ENCODE results near the gene SLC27A3.

SLC27A3 gene

DNA sequence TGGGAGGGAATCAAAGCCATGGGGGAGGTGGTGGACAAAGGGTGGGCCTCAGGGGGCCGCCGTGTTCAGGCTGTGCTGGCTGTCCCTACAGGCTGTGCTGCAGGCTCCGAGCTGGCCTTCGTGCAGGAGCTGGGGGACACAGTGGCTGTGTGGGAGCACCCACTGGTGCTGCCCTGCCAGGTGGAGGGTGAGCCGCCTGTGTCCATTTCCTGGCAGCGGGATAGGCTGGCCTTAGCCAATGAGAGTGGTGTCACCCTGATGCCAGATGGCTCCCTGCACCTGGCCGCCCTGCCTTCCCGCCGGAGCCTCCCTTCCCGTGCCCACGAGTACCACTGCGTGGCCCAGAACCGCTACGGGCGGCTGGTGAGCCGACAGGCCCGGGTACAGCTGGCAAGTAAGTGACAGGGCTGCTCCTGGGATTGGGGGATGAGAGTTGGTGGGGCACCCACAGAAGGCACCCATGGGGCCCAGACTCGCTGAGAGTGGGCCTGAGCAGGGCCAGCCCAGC lies 20.2 kb downstream of the SLC27A3 start:
- TF ChIP-seq, protein P1, sequence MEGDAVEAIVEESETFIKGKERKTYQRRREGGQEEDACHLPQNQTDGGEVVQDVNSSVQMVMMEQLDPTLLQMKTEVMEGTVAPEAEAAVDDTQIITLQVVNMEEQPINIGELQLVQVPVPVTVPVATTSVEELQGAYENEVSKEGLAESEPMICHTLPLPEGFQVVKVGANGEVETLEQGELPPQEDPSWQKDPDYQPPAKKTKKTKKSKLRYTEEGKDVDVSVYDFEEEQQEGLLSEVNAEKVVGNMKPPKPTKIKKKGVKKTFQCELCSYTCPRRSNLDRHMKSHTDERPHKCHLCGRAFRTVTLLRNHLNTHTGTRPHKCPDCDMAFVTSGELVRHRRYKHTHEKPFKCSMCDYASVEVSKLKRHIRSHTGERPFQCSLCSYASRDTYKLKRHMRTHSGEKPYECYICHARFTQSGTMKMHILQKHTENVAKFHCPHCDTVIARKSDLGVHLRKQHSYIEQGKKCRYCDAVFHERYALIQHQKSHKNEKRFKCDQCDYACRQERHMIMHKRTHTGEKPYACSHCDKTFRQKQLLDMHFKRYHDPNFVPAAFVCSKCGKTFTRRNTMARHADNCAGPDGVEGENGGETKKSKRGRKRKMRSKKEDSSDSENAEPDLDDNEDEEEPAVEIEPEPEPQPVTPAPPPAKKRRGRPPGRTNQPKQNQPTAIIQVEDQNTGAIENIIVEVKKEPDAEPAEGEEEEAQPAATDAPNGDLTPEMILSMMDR (IDR thresholded peaks at IDR 0.05; ENCODE audit: extremely low read depth, insufficient read depth, missing control alignments), result no peak
- in situ Hi-C loops (cut with MboI; ENCODE audit: low pct_unique_long_range_greater_than_20kb, low sequenced_read_pairs, unreplicated experiment), result loop anchor here (5.0 kb wide), 1 partner anchor 187 kb away; no protein-coding TSS in a partner anchor
- no peak for DNase-seq (ENCODE audit: low spot score)

DNA sequence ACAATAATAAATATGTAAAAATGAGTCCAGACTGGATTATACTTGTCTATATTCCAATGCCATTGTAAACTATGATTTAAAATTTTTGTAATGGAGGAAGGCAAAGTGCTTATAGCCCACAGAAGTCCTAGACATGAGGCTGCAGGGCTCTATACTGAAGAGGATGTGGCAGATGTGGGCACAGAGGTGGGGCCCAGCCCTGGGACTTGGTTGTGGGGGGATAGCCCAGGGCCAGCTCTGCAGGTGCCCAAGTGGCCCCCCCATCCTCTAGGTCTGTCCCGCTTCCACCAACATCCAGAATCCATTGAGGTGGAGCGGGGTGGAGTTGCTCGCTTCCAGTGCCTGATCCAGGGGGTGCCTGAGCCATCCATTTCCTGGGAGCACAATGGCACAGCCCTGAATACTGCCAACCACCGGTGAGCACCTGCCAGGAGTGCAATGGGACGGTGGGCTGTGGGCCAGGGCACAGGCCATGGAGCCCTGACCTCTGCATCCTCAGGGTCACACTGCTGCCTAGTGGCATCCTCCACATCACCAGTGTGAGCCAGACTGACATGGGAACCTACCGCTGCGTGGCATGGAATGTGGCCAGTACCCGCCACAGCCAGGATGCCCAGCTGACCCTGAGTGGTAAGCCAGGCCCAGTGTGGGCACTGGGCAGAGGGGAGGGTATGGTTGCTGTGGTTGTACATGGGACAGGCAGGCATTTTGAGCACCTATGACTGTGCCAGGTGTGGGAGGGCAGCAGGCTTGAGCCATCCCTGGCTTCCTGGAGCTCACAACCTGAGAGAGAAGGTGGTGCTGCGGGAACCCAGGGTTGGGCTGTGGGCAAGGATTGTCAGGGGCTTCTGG lies 21.0 kb downstream of the SLC27A3 start:
- in situ Hi-C loops (cut with MboI; ENCODE audit: low pct_unique_long_range_greater_than_20kb, low sequenced_read_pairs, unreplicated experiment), result loop anchor here (5.0 kb wide), 1 partner anchor 186 kb away; no protein-coding TSS in a partner anchor
- no peak for DNase-seq (ENCODE audit: low spot score)
- TF ChIP-seq, protein P1 (IDR thresholded peaks at IDR 0.05; ENCODE audit: extremely low read depth, insufficient read depth, missing control alignments), result no peak

DNA sequence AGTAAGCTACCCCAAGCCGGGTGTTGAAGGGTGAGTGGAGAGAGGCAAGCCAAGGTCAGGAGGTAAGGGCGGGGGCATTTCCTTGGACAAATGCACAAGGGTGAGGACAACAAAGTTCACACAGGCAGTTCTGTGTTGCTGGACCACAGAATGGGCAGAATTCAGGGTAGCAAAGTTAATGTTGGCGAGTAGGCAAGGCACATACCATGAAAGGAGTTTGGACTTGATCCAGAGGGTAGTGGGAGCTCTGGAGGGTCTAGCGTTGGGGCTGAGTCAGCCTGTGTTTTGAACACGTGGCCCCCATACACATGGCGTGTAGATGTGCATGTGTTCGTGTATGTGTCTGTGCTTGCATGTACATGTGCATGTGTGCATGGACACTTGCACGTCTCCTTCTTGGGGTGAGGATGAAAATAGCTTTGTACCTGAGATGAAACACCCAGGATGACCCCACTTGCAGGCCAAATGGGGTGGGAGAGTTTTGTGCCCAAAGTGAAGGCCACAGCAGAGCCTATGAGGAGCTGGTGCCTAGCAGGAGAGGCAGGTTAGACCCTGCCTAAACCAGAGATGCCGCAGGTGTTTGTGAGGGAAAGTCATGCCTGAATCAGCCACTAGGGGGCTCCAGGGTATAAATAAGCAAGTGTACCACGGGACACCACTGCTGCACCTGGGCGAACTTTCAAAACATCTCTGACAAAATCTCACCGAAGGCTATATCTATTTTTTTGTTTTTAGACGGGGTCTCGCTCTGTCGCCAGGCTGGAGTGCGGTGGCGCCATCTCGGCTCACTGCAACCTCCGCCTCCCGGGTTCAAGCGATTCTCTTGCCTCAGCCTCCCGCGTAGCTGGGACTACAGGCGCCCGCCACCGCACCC lies 21.8 kb downstream of the SLC27A3 start:
- DNase-seq (ENCODE audit: low spot score), result peak; percentile 91
- TF ChIP-seq, protein P1 (IDR thresholded peaks at IDR 0.05; ENCODE audit: extremely low read depth, insufficient read depth, missing control alignments), result peak; percentile 88
- in situ Hi-C loops (cut with MboI; ENCODE audit: low pct_unique_long_range_greater_than_20kb, low sequenced_read_pairs, unreplicated experiment), result loop anchor here (5.0 kb wide), 1 partner anchor 185 kb away; no protein-coding TSS in a partner anchor

DNA sequence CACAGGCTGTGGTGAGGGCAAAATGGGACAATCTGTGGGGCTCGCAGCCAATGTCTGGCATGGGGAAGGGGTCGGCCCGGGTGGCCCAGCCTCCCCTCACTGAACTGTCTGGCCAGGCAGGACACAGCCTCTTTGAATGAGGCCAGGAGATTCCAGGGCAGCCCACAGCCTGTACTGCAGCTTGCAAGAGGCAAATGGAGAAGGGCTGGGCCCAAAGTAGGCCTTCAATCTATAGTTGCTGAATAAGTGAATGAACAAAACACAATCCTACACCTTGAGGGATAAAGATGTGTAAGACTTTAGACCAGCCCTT lies 23.2 kb downstream of the SLC27A3 start:
- TF ChIP-seq, protein P1 (IDR thresholded peaks at IDR 0.05; ENCODE audit: extremely low read depth, insufficient read depth, missing control alignments), result no peak
- in situ Hi-C loops (cut with MboI; ENCODE audit: low pct_unique_long_range_greater_than_20kb, low sequenced_read_pairs, unreplicated experiment), result loop anchor here (5.0 kb wide), 1 partner anchor 184 kb away; no protein-coding TSS in a partner anchor
- no peak for DNase-seq (ENCODE audit: low spot score)

DNA sequence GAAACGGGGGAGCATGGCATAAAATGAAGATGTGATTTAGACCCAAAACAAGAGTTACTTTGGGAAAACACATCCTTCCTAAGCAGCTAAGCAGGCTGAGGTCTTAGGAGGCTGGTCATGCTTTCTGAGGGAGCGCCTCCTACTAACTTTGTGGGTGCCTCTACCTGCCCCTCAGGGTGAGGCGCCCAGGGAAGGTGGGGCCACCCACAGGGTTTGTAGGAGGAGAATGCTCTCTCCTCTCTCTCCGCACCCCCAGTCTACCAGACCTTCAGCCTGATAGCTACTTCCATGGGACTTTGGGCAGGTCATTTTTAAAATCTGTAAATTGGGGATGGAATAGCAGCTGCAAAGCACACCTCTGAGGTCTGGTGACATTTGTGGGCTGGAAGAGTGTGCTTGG lies 23.8 kb downstream of the SLC27A3 start:
- in situ Hi-C loops (cut with MboI; ENCODE audit: low pct_unique_long_range_greater_than_20kb, low sequenced_read_pairs, unreplicated experiment), result loop anchor here (5.0 kb wide), 1 partner anchor 183 kb away; no protein-coding TSS in a partner anchor
- TF ChIP-seq, protein P1 (IDR thresholded peaks at IDR 0.05; ENCODE audit: extremely low read depth, insufficient read depth, missing control alignments), result no peak
- no peak for DNase-seq (ENCODE audit: low spot score)

Measured in GM13977 (cell line).